Fibroblast of lung (primary cell): Measurements from ENCODE around the gene PRRC2B. TPM values are rescaled to one million over a fixed set of nuclear protein-coding genes. Genes with fewer than 3 reads are reported as not detected.

Source experiments
- DNase-seq, 2 donors: peaks; one replicate each; pipeline versions ENCODE4 v3.0.0 to v3.0.0-alpha.2; 2010; ENCODE audit warnings: low read depth in 2 of 2
- H2AFZ ChIP-seq: 2 replicates; pipeline ENCODE4 v1.5.1; 2012; ENCODE audit warnings: low read length, control low read depth, inconsistent platforms
- H3K27ac ChIP-seq: 2 replicates; pipeline ENCODE4 v1.5.1; 2011; ENCODE audit warnings: low read length, control low read depth; ENCODE audit not compliant: insufficient read depth
- H3K27me3 ChIP-seq: 2 replicates; pipeline ENCODE4 v1.5.1; 2011; ENCODE audit warnings: mild to moderate bottlenecking, low read length; ENCODE audit not compliant: control insufficient read depth, insufficient read depth
- H3K36me3 ChIP-seq: 2 replicates; pipeline ENCODE4 v1.5.1; 2011; ENCODE audit warnings: low read length; ENCODE audit not compliant: control insufficient read depth, insufficient read depth
- H3K4me1 ChIP-seq: 2 replicates; pipeline ENCODE4 v1.5.1; 2011; ENCODE audit warnings: low read length; ENCODE audit not compliant: control insufficient read depth, insufficient read depth; ENCODE audit errors: extremely low read depth
- H3K4me2 ChIP-seq: 2 replicates; pipeline ENCODE4 v1.5.1; 2011; ENCODE audit warnings: low read length, control low read depth; ENCODE audit not compliant: insufficient read depth; ENCODE audit errors: extremely low read depth
- H3K4me3 ChIP-seq, 4 experiments: fragments of 200-600 bp in 1 of 4; sonication (generic) in 1 of 4; replicated peaks in 1 of 4; 2 replicates each; pipeline ENCODE4 v1.5.1; 2011 to 2016; ENCODE audit warnings: low read length in 4 of 4, low read depth in 3 of 4, mild to moderate bottlenecking in 3 of 4, control low read depth in 2 of 4, inconsistent platforms in 1 of 4, mixed read lengths in 1 of 4; ENCODE audit not compliant: insufficient read depth in 1 of 4; ENCODE audit errors: control extremely low read depth in 1 of 4
- H3K79me2 ChIP-seq: 2 replicates; pipeline ENCODE4 v1.5.1; 2012; ENCODE audit warnings: mild to moderate bottlenecking, low read length, inconsistent platforms; ENCODE audit not compliant: control insufficient read depth, insufficient read depth
- H3K9ac ChIP-seq: 2 replicates; pipeline ENCODE4 v1.5.1; 2011; ENCODE audit warnings: mild to moderate bottlenecking, low read length, control low read depth; ENCODE audit not compliant: insufficient read depth
- H3K9me3 ChIP-seq: 2 replicates; pipeline ENCODE4 v1.5.1; 2012; ENCODE audit warnings: low read depth, low read length; ENCODE audit not compliant: control insufficient read depth, insufficient read depth
- H4K20me1 ChIP-seq: 2 replicates; pipeline ENCODE4 v1.5.1; 2011; ENCODE audit warnings: low read length; ENCODE audit not compliant: control insufficient read depth, insufficient read depth; ENCODE audit errors: extremely low read depth
- EZH2 ChIP-seq: IDR thresholded peaks from 2 replicates; pipeline ENCODE4 v1.5.1; 2012; ENCODE audit warnings: low read length, control low read depth, mild to moderate bottlenecking; ENCODE audit errors: missing control alignments
- polyA plus RNA-seq, 2 donors: library from polyadenylated mRNA; depleted of rRNA in 1 of 2; stranded (reverse) in 1 of 2; unstranded in 1 of 2; fragments of >200 nt; gene quantifications; 2 replicates each; pipeline ENCODE4 v1.2.1, GENCODE V29; 2011 to 2012; ENCODE audit warnings: missing spikeins in 1 of 2
- total RNA-seq: library from RNA; depleted of rRNA; stranded (reverse); fragments of >200 nt; gene quantifications from 2 replicates; pipeline ENCODE4 v1.2.1, GENCODE V29; 2014
- TF ChIP-seq, protein P1 (sequence below), 2 donors: IDR thresholded peaks in 1 of 2; conservative IDR thresholded peaks in 1 of 2; 1 replicate in 1 of 2; 2 replicates in 1 of 2; pipeline ENCODE4 v1.5.1; 2011 to 2012; ENCODE audit warnings: low read length in 2 of 2, control low read depth in 1 of 2, inconsistent platforms in 1 of 2, low read depth in 1 of 2, mild to moderate bottlenecking in 1 of 2

PRRC2B gene
- total and polyA plus RNA-seq, 2 donors (not counting 1 experiment from before 2014, with no cell fraction given), result 29.9 to 66.4 TPM

DNA sequence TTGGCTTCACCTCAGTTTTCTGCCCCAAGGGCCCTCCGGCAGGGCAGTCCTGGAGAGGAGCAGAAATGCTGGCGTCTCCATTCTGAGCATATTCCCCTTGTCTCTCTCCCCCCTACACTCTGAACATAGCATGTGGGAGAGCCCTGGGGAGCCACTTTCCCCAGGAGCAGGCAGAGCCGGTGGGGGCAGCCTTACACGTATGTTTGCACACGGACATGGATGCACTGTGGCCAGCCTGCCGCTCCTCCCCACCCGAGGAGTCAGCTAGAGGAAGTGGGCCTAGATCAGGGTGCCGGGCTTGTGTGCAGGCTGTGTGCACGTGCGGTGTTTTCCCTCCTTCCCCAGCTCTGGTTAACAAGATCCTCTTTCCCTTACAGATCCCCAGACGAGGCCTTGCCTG is 83.5 kb downstream of the PRRC2B start:
- no peak overlapping the region for H3K4me2 ChIP-seq
- H3K4me1 ChIP-seq, result no peaks in the 10 kb centered on the region
- H3K9me3 ChIP-seq, result no peaks in the 10 kb centered on the region
- no peak overlapping the region for H3K9ac ChIP-seq
- TF ChIP-seq, protein P1, sequence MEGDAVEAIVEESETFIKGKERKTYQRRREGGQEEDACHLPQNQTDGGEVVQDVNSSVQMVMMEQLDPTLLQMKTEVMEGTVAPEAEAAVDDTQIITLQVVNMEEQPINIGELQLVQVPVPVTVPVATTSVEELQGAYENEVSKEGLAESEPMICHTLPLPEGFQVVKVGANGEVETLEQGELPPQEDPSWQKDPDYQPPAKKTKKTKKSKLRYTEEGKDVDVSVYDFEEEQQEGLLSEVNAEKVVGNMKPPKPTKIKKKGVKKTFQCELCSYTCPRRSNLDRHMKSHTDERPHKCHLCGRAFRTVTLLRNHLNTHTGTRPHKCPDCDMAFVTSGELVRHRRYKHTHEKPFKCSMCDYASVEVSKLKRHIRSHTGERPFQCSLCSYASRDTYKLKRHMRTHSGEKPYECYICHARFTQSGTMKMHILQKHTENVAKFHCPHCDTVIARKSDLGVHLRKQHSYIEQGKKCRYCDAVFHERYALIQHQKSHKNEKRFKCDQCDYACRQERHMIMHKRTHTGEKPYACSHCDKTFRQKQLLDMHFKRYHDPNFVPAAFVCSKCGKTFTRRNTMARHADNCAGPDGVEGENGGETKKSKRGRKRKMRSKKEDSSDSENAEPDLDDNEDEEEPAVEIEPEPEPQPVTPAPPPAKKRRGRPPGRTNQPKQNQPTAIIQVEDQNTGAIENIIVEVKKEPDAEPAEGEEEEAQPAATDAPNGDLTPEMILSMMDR (conservative IDR thresholded peaks at IDR 0.05 in 1 of 2, IDR thresholded peaks at IDR 0.05 in 1 of 2; ENCODE audit: low read depth in 1 of 2, low read length in 2 of 2), result no peak
- H3K79me2 ChIP-seq, result peaks cover 9% of the 10 kb centered on the region
- H4K20me1 ChIP-seq, result no peaks in the 10 kb centered on the region
- no peak overlapping the region for H3K27ac ChIP-seq
- DNase-seq, result no peak
- H3K27me3 ChIP-seq, result no peaks in the 10 kb centered on the region
- no peak overlapping the region for H2AFZ ChIP-seq
- H3K36me3 ChIP-seq, result peaks cover 53% of the 10 kb centered on the region
- H3K4me3 ChIP-seq, result no peak overlapping the region

DNA sequence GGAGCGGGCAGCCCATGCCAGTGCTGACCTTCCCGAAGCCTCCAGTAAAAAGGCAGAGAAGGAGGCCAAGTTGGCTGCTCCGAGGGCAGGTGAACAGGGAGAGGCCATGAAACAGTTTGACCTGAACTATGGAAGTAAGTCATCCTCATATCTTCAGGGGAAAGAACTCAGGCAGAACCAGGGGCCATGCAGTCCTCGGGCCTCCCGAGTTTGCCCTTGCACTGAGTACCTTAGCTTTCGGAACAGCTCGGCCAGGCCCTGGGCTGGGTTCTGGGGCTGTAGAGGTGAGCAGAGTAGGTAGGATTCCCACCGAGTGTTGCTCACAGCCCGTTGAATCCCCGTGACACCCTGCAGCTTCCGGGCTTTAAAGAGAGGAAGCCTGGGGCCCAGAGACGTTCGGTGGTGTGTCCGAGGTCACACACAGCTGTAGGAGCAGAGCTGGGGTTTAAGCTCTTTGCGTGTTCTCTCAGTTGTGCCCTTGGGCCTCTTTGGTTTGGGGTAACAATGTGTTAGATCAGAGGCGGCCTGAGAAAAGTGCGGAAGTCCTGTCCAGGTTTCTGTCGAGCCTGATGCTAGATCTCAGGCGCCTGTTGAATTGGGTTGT is 84.0 kb downstream of the PRRC2B start:
- no peaks in the 10 kb centered on the region for H3K27me3 ChIP-seq
- TF ChIP-seq, protein P1 (conservative IDR thresholded peaks at IDR 0.05 in 1 of 2, IDR thresholded peaks at IDR 0.05 in 1 of 2; ENCODE audit: low read depth in 1 of 2, low read length in 2 of 2), result no peak
- TF ChIP-seq EZH2, result no peak
- H3K36me3 ChIP-seq, result peaks cover 55% of the 10 kb centered on the region
- no peaks in the 10 kb centered on the region for H3K4me1 ChIP-seq
- H3K79me2 ChIP-seq, result peaks cover 8% of the 10 kb centered on the region
- no peak overlapping the region for H3K4me2 ChIP-seq
- no peak for DNase-seq
- no peaks in the 10 kb centered on the region for H3K9me3 ChIP-seq
- H3K9ac ChIP-seq, result no peak overlapping the region
- H3K4me3 ChIP-seq, result no peak overlapping the region
- no peak overlapping the region for H3K27ac ChIP-seq
- no peak overlapping the region for H2AFZ ChIP-seq
- H4K20me1 ChIP-seq, result no peaks in the 10 kb centered on the region

DNA sequence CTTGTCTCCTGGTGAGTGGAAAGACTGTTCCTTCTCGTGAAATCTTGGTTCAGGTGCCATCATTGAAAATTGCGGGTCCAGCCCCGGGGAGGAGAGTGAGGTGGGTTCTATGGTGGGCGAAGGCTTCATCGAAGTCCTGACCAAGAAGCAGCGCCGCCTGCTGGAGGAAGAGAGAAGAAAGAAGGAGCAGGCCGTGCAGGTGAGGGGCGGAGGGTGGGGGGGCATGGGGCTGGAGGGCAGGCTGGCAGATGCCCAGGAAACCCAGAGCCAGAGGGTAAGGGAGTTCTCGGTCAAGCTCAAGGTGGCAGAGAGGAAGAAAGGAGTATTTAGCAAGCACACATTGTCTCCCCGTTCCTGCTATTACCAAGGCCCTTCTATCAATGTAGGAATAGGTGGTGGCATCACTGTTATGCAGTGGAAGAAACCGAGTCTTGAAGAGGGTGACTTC is 84.6 kb downstream of the PRRC2B start:
- H4K20me1 ChIP-seq, result no peaks in the 10 kb centered on the region
- H2AFZ ChIP-seq, result no peak overlapping the region
- peak; percentile 17 to 18 for DNase-seq
- TF ChIP-seq, protein P1 (conservative IDR thresholded peaks at IDR 0.05 in 1 of 2, IDR thresholded peaks at IDR 0.05 in 1 of 2; ENCODE audit: low read depth in 1 of 2, low read length in 2 of 2), result peak in 1 of 2 donors; percentile 53
- no peak for TF ChIP-seq EZH2
- no peaks in the 10 kb centered on the region for H3K9me3 ChIP-seq
- no peak overlapping the region for H3K4me3 ChIP-seq
- no peaks in the 10 kb centered on the region for H3K27me3 ChIP-seq
- no peak overlapping the region for H3K9ac ChIP-seq
- H3K36me3 ChIP-seq, result peaks cover 54% of the 10 kb centered on the region
- no peak overlapping the region for H3K27ac ChIP-seq
- peaks cover 6% of the 10 kb centered on the region for H3K79me2 ChIP-seq
- no peaks in the 10 kb centered on the region for H3K4me1 ChIP-seq
- no peak overlapping the region for H3K4me2 ChIP-seq
